Measurements from ENCODE around the gene IFIT5. TPM values are rescaled to one million over a fixed set of nuclear protein-coding genes. Genes with fewer than 3 reads are reported as not detected.
"Not testable (repeated sequence)": the region's sequence is repeated elsewhere in the genome, so short reads cannot be mapped to it uniquely, and the experiment has no call there.

Gene IFIT5
- total RNA-seq, 2 donors from 2014 or later: 10.1 to 14.5 TPM

- not testable (repeated sequence) for ATAC-seq, DNase-seq
- intact Hi-C loops (cut with DNase I): loop anchor here in 1 of 2 donors (2.0 kb wide), 1 partner anchor 128 kb away; no protein-coding TSS in a partner anchor
These were observed 23.2 kb upstream of the IFIT5 start for GRCh38 chr10:89391226-89391576.

GRCh38 chr10:89391907-89392756, 22.2 kb upstream of the IFIT5 start, which contains the start of gene IFIT1:
Gene IFIT1, plus strand, starts transcription at chr10:89392623. Its CDS starts 90 bp downstream, at chr10:89392713.
- DNase-seq (no peak), ATAC-seq (peak; percentile 96 to 98)
- intact Hi-C loops (cut with DNase I): loop anchor here in 1 of 2 donors (2.0 kb wide), 1 partner anchor 129 kb away; no protein-coding TSS in a partner anchor

- DNase-seq (no peak), ATAC-seq (peak; percentile 62 to 76)
- intact Hi-C loops (cut with DNase I): no loop called here
These were observed 21.4 kb upstream of the IFIT5 start for GRCh38 chr10:89392974-89393373.

- intact Hi-C loops (cut with DNase I): no loop called here
- ATAC-seq (no peak), DNase-seq (no peak)
These were observed 20.5 kb upstream of the IFIT5 start for GRCh38 chr10:89393898-89394297.

- intact Hi-C loops (cut with DNase I): no loop called here
- ATAC-seq: no peak
- DNase-seq: no peak
These were observed 19.2 kb upstream of the IFIT5 start for GRCh38 chr10:89395141-89395540.

- ATAC-seq (no peak), DNase-seq (no peak)
- intact Hi-C loops (cut with DNase I): no loop called here
These were observed 16.2 kb upstream of the IFIT5 start for GRCh38 chr10:89398003-89398749.

- DNase-seq: no peak
- intact Hi-C loops (cut with DNase I): no loop called here
- ATAC-seq: no peak
These were observed 14.4 kb upstream of the IFIT5 start for GRCh38 chr10:89399956-89400355.

GRCh38 chr10:89403043-89403442, 11.3 kb upstream of the IFIT5 start:
- no peak for ATAC-seq
- DNase-seq: no peak
- intact Hi-C loops (cut with DNase I): no loop called here

- intact Hi-C loops (cut with DNase I): no loop called here
- no peak for DNase-seq
- no peak for ATAC-seq
These were observed 10.0 kb upstream of the IFIT5 start for GRCh38 chr10:89404104-89405047.

GRCh38 chr10:89406178-89406577, 8.2 kb upstream of the IFIT5 start:
- intact Hi-C loops (cut with DNase I); ATAC-seq; DNase-seq: not testable (repeated sequence)

GRCh38 chr10:89407792-89408191, 6.6 kb upstream of the IFIT5 start:
- intact Hi-C loops (cut with DNase I); ATAC-seq; DNase-seq: not testable (repeated sequence)

- ATAC-seq; intact Hi-C loops (cut with DNase I); DNase-seq: not testable (repeated sequence)
These were observed 5.1 kb upstream of the IFIT5 start for GRCh38 chr10:89409282-89409681.

- intact Hi-C loops (cut with DNase I); ATAC-seq; DNase-seq: not testable (repeated sequence)
These were observed 3.8 kb upstream of the IFIT5 start for GRCh38 chr10:89410551-89410950.

GRCh38 chr10:89411135-89411534, 3.2 kb upstream of the IFIT5 start:
- intact Hi-C loops (cut with DNase I); DNase-seq: not testable (repeated sequence)

GRCh38 chr10:89412276-89412675, 2.1 kb upstream of the IFIT5 start:
- DNase-seq; ATAC-seq; intact Hi-C loops (cut with DNase I): not testable (repeated sequence)

More at GRCh38 chr10:89411135-89411534, 3.2 kb upstream of the IFIT5 start:
- ATAC-seq: not testable (repeated sequence)

GRCh38 chr10:89413398-89413912, 913 bp upstream of the IFIT5 start:
- no peak for DNase-seq
- no peak for ATAC-seq
- intact Hi-C loops (cut with DNase I): no loop called here

GRCh38 chr10:89414879-89415821, 782 bp downstream of the IFIT5 start:
- peak; percentile 74 to 87 for ATAC-seq
- peak; percentile 63 for DNase-seq
- intact Hi-C loops (cut with DNase I): no loop called here
